H7 (cell line): ENCODE results near the gene ID1. TPM values are rescaled to one million over a fixed set of nuclear protein-coding genes. Genes with fewer than 3 reads are reported as not detected.
"Not testable (repeated sequence)": the region's sequence is repeated elsewhere in the genome, so short reads cannot be mapped to it uniquely, and the experiment has no call there.

Experiments
- DNase-seq: peaks from one replicate; pipeline ENCODE4 v3.0.0; 2012
- H3K27me3 ChIP-seq: 2 replicates; pipeline ENCODE4 v1.6.0; 2011; ENCODE audit warnings: mild to moderate bottlenecking, low read length; ENCODE audit not compliant: control insufficient read depth, insufficient read depth
- H3K36me3 ChIP-seq: replicated peaks from 2 replicates; pipeline ENCODE4 v1.5.1; 2011; ENCODE audit warnings: low read length; ENCODE audit not compliant: control insufficient read depth, insufficient read depth
- H3K4me3 ChIP-seq: 2 replicates; pipeline ENCODE4 v1.5.1; 2011; ENCODE audit warnings: low read depth, mild to moderate bottlenecking, control low read depth, low read length, moderate library complexity; ENCODE audit not compliant: insufficient read depth
- total RNA-seq: library from RNA; depleted of rRNA; stranded (reverse); fragments of >200 nt; shearing (Covaris generic); gene quantifications from 2 replicates; pipeline ENCODE4 v1.2.3, GENCODE V29; 2014

Gene ID1
- total RNA-seq, 1 experiment from 2014 or later: 424 TPM

- Histone ChIP-seq H3K36me3 (no peaks in the 10 kb centered on the region), H3K27me3 (no peaks in the 10 kb centered on the region; the same call in 1 of the 2 replicates), H3K4me3 (peak overlapping the region; percentile 32; the same call in 1 of the 2 replicates)
- DNase-seq: peak; percentile 85
Observed at GRCh38 chr20:31587545-31588389, 17.3 kb upstream of the ID1 start.

- no peaks in the 10 kb centered on the region; the same call in 1 of the 2 replicates for H3K27me3 ChIP-seq
- DNase-seq: peak; percentile 75
- H3K36me3 ChIP-seq: no peaks in the 10 kb centered on the region
- H3K4me3 ChIP-seq: no peak overlapping the region
Observed at GRCh38 chr20:31590717-31591225, 14.3 kb upstream of the ID1 start.

- DNase-seq: peak; percentile 56
Observed at GRCh38 chr20:31593221-31594001, 11.7 kb upstream of the ID1 start.

GRCh38 chr20:31594002-31594557 lies 11.0 kb upstream of the ID1 start:
- no peak for DNase-seq
- Histone ChIP-seq H3K27me3 (no peaks in the 10 kb centered on the region), H3K4me3 (no peak overlapping the region), H3K36me3 (no peaks in the 10 kb centered on the region)

More at GRCh38 chr20:31593221-31594001, 11.7 kb upstream of the ID1 start:
- no peaks in the 10 kb centered on the region for H3K27me3 ChIP-seq
- H3K4me3 ChIP-seq: no peak overlapping the region
- H3K36me3 ChIP-seq: no peaks in the 10 kb centered on the region

GRCh38 chr20:31594558-31595379 lies 10.3 kb upstream of the ID1 start:
- Histone ChIP-seq H3K27me3 (no peaks in the 10 kb centered on the region), H3K36me3 (no peaks in the 10 kb centered on the region), H3K4me3 (no peak overlapping the region)
- peak; percentile 89 for DNase-seq

GRCh38 chr20:31595380-31595653 lies 9.8 kb upstream of the ID1 start:
- no peaks in the 10 kb centered on the region for H3K27me3 ChIP-seq
- DNase-seq: no peak
- H3K4me3 ChIP-seq: no peak overlapping the region
- H3K36me3 ChIP-seq: no peaks in the 10 kb centered on the region

- Histone ChIP-seq H3K27me3 (no peaks in the 10 kb centered on the region), H3K4me3 (no peak overlapping the region), H3K36me3 (no peaks in the 10 kb centered on the region)
- DNase-seq: peak; percentile 89
Observed at GRCh38 chr20:31595654-31596411, 9.3 kb upstream of the ID1 start.

GRCh38 chr20:31596412-31596715 lies 8.7 kb upstream of the ID1 start:
- not testable (repeated sequence) for DNase-seq, H3K27me3 ChIP-seq, H3K4me3 ChIP-seq, H3K36me3 ChIP-seq

GRCh38 chr20:31596831-31597480 lies 8.1 kb upstream of the ID1 start:
- peak; percentile 62 for DNase-seq
- Histone ChIP-seq H3K27me3 (no peaks in the 10 kb centered on the region), H3K4me3 (no peak overlapping the region), H3K36me3 (no peaks in the 10 kb centered on the region)

GRCh38 chr20:31597481-31597855 lies 7.6 kb upstream of the ID1 start:
- H3K36me3 ChIP-seq: no peaks in the 10 kb centered on the region
- DNase-seq: no peak
- H3K4me3 ChIP-seq: no peak overlapping the region

GRCh38 chr20:31602431-31602778 lies 2.7 kb upstream of the ID1 start:
- peaks cover 2% of the 10 kb centered on the region for H3K36me3 ChIP-seq
- DNase-seq: no peak
- no peak overlapping the region for H3K4me3 ChIP-seq
- H3K27me3 ChIP-seq: no peaks in the 10 kb centered on the region

More at GRCh38 chr20:31597481-31597855, 7.6 kb upstream of the ID1 start:
- no peaks in the 10 kb centered on the region for H3K27me3 ChIP-seq

- H3K36me3 ChIP-seq: peaks cover 2% of the 10 kb centered on the region
- peak; percentile 46 for DNase-seq
- no peaks in the 10 kb centered on the region for H3K27me3 ChIP-seq
- H3K4me3 ChIP-seq: no peak overlapping the region
Observed at GRCh38 chr20:31602779-31603441, 2.2 kb upstream of the ID1 start.
